GM15510 (cell line): ENCODE data around the gene UBE2V1.

Source experiments
- POLR2A ChIP-seq: IDR thresholded peaks from 3 replicates; pipeline ENCODE4 v1.6.1; 2011; ENCODE audit warnings: borderline replicate concordance; ENCODE audit not compliant: insufficient read length; ENCODE audit errors: extremely low read depth

UBE2V1 gene

GRCh38 chr20:50054626-50055511 is 58.1 kb downstream of the UBE2V1 start:
- no peak for TF ChIP-seq POLR2A

- TF ChIP-seq POLR2A, result no peak
Measured at GRCh38 chr20:50054231-50054547, 58.8 kb downstream of the UBE2V1 start.

- TF ChIP-seq POLR2A, result no peak
Measured at GRCh38 chr20:50053362-50054230, 59.4 kb downstream of the UBE2V1 start.

- TF ChIP-seq POLR2A, result no peak
Measured at GRCh38 chr20:50052550-50053361, 60.2 kb downstream of the UBE2V1 start.

- no peak for TF ChIP-seq POLR2A
Measured at GRCh38 chr20:50050660-50051308, 62.2 kb downstream of the UBE2V1 start.

GRCh38 chr20:50050214-50050613 is 62.7 kb downstream of the UBE2V1 start:
- no peak for TF ChIP-seq POLR2A

- TF ChIP-seq POLR2A, result no peak
Measured at GRCh38 chr20:50049442-50050026, 63.4 kb downstream of the UBE2V1 start.

- no peak for TF ChIP-seq POLR2A
Measured at GRCh38 chr20:50048420-50049166, 64.4 kb downstream of the UBE2V1 start.

- TF ChIP-seq POLR2A, result no peak
Measured at GRCh38 chr20:50044353-50044960, 68.5 kb downstream of the UBE2V1 start.

- no peak for TF ChIP-seq POLR2A
Measured at GRCh38 chr20:50043573-50044352, 69.2 kb downstream of the UBE2V1 start.

GRCh38 chr20:50042370-50043313 is 70.3 kb downstream of the UBE2V1 start:
- TF ChIP-seq POLR2A, result no peak
